LNCaP clone FGC (cell line): Measurements from ENCODE around the gene PLEKHO2.

Experiments
- DNase-seq: peaks from one replicate; pipeline ENCODE4 v3.0.0-alpha.2; 2011; ENCODE audit warnings: low read depth
- H3K4me3 ChIP-seq: 2 replicates; pipeline ENCODE4 v1.5.1; 2011; ENCODE audit warnings: mild to moderate bottlenecking, low read depth, low read length, control low read depth
- TF ChIP-seq, protein P1 (sequence below): IDR thresholded peaks from 2 replicates; pipeline ENCODE4 v1.5.1; 2012; ENCODE audit warnings: mild to moderate bottlenecking; ENCODE audit not compliant: control insufficient read depth, insufficient read depth; ENCODE audit errors: extremely low read depth

PLEKHO2 gene

DNA sequence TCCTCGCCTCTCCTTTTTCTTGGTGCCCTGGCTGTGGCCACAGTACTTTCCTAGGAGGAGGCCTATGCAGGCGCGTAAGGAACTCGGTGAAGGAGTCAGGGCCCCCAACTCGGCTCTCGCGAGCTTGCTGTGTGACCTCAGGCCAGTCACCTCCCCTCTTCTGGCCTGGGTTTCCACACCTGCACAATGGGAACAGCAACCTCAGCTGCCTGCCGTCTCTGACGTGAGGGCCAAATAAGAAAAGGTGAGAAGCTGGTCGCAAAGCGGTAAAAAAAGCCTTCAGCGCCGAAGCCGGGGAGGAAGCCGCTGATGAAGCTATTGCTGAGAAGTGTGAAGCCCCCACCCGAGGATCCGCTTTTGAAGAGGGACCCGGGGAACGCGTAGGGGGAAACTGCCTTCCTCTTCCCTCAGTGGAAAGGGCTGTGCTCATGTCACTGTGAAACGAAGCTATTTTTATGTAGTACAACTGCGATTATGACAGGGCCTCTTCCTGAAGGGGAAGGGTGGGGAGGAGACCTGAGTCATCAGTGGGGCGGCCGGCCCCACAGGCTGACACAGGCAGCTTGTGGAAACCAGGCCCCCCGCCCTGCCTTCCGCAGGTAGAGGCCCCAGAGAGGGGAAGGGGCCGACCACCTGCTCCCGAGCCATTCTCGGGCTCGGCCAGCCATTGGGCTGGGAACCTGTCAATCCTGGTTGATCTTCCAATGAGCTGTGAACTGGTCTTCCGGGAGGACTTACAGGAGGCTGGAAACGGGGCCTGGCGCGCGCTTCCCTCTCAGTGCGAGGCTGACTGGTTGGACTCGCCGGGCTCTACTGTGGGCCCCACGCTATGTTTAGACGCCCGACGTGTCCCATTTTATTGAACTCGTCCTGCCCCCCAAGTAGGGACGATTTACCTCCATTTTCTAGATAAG, 52.0 kb downstream of the PLEKHO2 start:
- TF ChIP-seq, protein P1, sequence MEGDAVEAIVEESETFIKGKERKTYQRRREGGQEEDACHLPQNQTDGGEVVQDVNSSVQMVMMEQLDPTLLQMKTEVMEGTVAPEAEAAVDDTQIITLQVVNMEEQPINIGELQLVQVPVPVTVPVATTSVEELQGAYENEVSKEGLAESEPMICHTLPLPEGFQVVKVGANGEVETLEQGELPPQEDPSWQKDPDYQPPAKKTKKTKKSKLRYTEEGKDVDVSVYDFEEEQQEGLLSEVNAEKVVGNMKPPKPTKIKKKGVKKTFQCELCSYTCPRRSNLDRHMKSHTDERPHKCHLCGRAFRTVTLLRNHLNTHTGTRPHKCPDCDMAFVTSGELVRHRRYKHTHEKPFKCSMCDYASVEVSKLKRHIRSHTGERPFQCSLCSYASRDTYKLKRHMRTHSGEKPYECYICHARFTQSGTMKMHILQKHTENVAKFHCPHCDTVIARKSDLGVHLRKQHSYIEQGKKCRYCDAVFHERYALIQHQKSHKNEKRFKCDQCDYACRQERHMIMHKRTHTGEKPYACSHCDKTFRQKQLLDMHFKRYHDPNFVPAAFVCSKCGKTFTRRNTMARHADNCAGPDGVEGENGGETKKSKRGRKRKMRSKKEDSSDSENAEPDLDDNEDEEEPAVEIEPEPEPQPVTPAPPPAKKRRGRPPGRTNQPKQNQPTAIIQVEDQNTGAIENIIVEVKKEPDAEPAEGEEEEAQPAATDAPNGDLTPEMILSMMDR: no peak
- H3K4me3 ChIP-seq: no peak overlapping the region
- no peak for DNase-seq

DNA sequence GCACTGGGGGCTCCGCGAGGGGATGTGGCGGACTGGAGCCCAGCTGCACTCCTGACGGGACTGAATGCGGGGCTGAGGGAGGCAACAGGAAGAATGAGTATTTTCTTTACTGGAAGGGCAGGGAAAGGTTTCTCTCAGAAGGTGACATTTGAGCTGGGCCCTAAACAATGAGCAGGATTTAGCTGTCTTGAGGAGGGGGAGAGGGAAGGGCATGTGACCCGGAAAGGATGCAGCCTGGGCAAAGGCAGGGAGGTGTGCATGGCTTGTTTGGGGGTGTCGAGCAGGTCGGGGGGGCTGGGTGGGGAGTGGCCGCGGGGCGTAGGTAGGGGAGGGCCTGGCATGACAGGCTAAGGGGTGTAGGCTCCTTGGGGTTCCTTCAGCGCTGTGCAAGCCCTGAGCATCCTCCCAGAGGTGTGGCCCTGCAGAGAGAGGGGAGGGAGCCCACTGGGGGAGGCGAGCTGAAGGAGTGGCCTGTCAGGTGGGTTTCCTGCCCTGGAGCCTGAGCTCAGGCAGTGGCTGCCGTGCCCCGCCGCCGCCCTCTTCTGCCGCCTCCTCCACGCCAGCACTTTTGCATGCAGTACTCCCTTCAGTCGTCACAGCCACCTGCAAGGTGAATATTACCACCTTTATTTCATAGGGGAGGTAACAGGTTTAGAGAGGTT, 52.8 kb downstream of the PLEKHO2 start:
- no peak overlapping the region for H3K4me3 ChIP-seq
- DNase-seq: no peak
- TF ChIP-seq, protein P1: no peak

DNA sequence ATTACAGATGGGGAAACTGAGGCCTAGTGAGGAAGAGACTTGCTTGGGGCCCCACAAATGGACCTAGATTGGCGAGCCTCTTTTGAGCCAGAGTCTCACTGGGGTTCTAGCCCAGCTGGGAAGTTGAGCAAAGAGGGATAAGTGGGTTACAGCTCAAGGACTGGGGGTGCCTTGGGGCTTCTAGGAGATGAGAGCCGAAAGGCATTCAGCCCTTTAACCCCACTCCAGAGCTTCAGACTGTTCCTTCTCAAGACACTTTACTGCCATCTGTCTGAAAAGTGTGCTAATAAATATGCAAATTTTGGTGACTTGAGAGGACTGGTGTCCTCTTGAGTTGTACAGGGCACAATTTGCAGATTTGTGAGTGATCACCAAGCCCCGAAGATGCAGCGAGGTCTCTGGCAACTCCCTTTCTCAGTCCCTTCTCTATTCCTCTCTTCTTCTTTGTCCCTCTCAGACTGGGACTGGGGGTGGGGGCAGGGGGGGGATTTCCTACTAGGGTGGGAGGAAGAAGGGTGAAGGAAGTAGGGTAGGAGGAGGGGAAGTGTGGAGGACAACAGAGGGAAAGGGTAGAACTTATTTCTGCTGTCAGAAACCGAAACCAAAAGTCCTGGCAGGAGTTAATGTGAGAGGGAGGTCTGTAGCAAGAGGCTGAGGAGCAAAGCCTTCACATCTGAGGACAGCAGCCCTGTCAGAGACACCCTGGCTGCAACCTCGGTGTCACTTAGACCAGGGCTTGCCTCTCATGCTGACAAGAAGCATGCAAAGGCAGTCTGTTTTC, 53.8 kb downstream of the PLEKHO2 start:
- TF ChIP-seq, protein P1: 0 out of 2 replicates have a peak, but pooled peaks have one; percentile 6
- no peak overlapping the region for H3K4me3 ChIP-seq
- DNase-seq: no peak

DNA sequence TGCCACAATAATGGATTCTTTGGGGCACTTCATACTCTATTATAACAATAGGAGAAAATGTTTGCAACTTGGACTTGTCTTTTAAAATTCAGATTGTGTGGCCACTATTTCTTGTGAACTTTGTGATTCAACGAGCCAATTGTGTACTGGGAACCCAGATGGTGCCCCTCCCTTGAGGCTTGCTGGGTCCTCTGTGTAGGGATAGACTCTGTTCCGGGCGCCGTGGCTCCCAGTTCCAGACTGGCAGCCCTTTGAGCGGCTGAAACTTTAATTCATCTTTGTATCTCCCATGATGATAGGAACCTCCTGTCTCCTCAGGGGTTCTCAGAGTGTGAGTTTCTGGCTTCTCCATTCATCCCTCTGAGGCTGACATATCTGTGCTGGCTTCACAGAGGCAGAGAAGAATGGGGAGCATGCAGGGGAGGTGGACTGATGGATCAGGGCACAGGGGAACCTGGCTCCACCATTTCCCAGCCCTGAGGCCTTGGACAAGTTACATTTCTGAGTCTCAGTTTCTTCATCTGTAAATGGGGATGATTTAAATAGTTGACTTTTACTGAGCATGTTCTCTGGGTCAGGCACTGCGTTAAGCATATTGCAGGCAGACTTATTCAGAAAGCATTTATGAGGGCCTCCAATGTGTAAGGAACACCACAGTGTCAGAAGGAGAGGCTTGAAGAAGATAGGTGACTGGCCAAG, 54.8 kb downstream of the PLEKHO2 start:
- TF ChIP-seq, protein P1: no peak
- no peak for DNase-seq
- no peak overlapping the region for H3K4me3 ChIP-seq

DNA sequence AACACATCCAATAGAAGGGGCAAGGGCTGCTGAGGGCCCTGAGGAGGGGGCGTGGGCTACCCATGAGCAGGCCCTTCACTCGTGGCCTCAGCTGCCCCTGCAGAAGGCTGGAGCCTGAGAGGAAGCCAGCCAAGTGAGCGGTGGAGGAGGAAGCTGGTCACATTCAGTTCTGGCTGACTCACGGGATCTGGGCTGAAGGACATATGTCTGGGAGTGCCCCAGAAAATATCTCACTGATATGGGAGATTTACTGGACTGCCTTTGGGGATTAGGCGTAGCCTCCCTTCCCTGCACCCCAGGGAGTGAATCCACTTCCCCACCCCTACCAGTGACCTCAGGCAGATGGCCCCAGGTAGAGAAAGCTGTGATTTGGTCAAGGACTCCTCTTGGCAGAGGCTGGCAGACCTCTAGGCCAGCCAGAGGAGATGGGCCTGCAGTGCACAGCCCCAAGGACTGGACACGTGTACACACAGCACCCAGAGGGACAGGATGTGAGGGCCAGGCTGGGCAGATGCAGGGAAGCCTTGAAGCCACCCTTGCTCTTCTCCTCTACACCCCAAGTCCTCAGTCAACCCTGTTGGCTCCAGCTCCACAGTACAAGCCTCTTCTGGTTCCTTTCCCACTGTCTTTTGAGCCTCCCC, 55.8 kb downstream of the PLEKHO2 start:
- TF ChIP-seq, protein P1: no peak
- no peak overlapping the region for H3K4me3 ChIP-seq
- DNase-seq: no peak

DNA sequence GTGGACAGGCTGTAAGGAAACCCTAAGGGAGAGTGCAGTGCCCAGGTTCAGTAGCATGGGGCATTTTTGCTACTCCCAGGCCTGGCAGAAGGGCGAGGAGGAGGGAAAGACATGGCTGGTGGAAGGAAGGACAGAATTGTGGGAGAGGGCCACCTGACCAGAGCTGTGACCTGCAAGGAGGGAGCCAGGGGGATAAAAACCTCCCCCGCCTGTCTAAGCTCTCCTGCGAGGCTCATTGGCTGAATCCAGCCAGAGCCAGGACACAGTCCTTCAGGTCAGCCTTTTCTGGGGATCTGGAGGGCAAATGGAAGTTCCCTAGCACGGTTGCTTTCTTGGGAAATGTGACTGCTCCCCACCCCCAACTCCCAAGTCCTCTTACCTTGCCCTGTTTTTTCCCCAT, 56.7 kb downstream of the PLEKHO2 start:
- DNase-seq: no peak
- no peak overlapping the region for H3K4me3 ChIP-seq
- TF ChIP-seq, protein P1: no peak
